SK-N-MC (cell line): ENCODE results near the gene TIMP3.

Experiments used
- EZH2 ChIP-seq: fragments of 200-600 bp; sonication (generic); IDR thresholded peaks from one replicate; pipeline ENCODE4 v1.6.1; 2017; ENCODE audit warnings: antibody characterized with exemption
- POLR2AphosphoS5 ChIP-seq: IDR thresholded peaks from 2 replicates; pipeline ENCODE4 v1.6.1; 2012; ENCODE audit warnings: mild to moderate bottlenecking, low read depth, low read length, borderline replicate concordance

- TF ChIP-seq POLR2AphosphoS5 (no peak), EZH2 (no peak)
Observed at GRCh38 chr22:32836280-32837123, 35.0 kb downstream of the TIMP3 start.
